Skin of body (tissue), 2 donors: Measurements from ENCODE around the gene HERC6. TPM values are rescaled to one million over a fixed set of nuclear protein-coding genes. Genes with fewer than 3 reads are reported as not detected.
"Not testable (repeated sequence)": the region's sequence is repeated elsewhere in the genome, so short reads cannot be mapped to it uniquely, and the experiment has no call there.

Source experiments
- DNase-seq: peaks from one replicate; lab custom pipeline; 2025; lab: John Stamatoyannopoulos, UW
- total RNA-seq: library from RNA; depleted of rRNA; stranded (reverse); fragments of >200 nt; gene quantifications from one replicate; pipeline ENCODE4 v1.2.3, GENCODE V29; 2014

Gene HERC6
- total RNA-seq = 4.9 TPM

DNA sequence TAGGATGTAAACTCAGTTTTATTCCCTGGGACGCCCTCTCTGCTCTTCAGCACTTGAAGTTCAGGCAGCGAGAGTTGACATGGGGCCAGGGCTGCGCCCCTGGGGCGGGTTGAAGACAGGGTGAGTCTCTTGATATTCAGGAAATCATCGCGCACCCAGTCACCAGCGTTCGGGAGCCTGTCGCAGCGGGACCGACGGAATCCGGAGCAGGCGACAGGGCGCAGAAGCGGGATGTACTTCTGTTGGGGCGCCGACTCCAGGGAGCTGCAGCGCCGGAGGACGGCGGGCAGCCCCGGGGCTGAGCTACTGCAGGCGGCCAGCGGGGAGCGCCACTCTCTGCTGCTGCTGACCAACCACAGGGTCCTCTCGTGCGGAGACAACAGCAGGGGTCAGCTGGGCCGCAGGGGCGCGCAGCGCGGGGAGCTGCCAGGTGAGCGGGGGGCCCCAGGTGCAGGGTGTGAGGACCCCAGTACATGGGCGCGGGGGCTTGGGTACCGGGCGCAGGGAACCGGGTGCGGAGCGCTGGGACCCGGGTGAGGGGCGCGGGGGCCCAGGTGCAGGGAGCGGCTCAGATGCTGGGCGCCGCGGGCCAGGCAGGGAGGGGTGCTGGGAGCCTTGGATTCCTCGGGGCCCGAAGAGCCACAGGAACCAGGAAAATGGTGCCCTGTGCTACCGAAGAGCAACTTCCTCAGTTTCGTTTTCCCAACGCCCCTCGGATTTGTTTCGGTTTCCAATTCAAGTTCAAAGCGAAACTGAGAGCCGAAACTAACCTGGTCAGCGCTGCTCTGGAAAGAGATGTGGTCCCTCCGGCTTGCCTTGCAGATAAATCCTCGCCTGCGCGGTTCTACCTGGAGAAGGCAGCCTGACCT lies at the start of gene HERC6:
Gene HERC6 (plus strand): TSS at position 162 of the 869 bp plus-strand sequence. CDS start 70 bp downstream, at position 232.
- DNase-seq = peak; percentile 65

DNA sequence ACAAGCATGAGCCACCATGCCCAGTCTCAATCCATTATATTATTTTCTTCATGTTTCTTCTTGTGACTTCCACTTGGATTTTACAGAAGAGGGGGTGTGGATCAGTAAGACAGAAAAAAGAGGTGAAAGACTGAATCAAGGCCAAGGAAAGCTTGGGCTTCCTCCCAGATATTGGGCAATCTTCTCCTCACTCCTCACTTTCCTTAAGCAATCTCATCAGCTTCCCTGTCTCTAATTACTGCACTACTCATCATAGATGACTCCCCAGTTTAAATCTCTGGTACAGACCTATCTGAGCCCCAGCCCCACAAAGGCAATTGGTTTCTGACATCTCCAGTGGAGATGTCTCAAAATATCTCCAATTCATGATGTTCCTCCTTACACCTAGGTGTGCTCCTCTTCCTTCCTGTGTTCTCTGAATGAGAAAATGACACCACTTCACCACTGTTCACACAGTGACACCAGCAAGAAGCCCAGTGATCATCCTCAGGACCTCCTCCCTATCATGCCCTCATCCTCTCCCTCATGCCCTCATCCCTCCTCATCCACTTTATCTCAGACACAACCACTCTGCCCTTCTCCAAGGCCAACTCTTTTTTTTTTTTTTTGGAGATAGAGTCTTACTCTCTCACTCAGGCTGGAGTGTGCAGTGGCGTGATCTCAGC lies 44.8 kb upstream of the HERC6 start:
- DNase-seq = no peak

DNA sequence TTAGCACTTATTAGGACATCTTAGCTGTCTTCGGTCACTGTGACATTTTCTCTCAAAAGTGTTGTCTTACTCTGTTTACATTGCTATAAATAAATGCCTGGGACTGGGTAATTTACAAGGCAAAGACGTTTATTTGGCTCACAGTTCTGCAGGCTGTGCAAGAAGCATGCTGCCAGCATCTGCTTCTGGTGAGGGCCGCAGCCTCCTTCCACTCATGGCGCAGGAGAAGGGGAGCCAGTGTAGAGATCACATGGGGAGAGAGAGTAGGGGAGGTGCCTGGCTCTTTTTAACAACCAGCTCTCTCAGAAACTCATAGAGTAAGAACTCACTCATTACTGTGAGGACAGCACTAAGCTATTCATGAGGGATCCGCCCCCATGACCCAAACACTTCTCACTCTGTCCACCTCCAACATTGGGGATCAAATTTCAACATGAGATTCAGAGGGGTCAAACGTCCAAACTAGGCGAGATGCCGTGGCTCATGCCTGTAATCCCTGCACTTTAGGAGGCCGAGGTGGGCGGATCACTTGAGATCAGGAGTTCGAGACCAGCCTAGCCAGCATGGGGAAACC lies 43.5 kb upstream of the HERC6 start:
- DNase-seq = peak; percentile 49

DNA sequence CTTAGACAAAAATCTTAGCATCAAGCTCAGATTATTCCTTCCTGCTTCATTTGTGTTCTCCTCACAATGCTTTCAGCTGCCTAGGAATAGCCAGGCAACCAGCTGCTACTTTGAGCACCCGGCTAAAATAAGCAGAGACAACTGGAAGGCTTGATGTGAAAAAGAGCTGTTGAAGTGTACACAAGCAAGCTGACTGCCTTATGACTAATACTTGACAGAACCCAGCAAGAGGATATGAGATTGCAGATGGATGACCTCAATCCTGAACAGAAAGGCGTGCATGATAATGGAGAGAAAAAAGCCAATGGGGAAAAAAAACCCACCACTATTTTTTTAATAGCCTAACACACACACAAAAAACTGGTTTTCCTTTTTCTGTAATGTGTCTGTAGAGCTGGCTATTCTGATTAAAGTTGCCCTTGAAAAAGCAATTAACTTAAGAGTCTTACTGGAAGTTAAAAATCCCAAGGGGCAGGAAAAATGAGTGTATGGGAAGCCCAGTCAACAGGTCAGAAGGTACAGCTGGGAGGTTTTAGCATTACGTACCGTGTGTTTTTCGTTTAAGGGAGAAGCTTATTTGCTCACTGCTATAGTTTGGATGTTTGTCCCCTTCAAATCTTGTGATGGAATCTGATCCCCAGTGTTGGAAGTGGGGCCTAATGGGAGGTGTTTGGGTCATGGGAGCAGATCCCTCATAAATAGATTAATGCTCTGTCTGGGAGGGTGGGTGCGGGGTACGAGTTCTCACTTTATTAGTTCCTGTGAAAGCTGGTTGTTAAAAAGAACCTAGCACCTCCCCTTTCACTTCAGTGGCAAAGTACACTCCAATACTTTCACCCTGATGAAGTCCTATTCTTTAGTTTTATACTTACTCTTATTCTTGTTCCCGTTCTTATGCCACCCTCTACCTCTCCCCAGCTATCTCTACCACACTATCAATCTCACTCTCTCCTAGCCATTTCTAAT lies 37.1 kb upstream of the HERC6 start:
- peak; percentile 46 for DNase-seq

DNA sequence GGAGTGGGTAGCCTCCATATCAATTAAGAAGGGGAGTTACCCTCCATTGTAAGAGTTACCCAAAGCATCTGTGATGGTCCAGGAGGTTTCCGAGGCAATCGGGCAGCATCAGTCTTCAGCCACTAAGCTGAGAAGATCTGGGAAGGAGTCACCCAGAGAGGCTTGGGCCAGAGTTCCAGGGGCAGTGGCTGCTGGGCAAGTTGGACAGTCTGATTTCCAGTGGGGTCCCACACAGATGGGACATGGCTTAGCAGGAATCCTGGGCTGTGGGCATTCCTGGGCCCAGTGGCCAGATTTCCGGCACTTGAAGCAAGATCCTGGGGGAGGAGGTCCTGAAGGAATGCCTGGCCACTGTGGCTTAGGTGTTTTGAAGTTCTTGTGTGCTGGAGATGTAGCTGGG lies 31.8 kb upstream of the HERC6 start:
- DNase-seq = not testable (repeated sequence)

DNA sequence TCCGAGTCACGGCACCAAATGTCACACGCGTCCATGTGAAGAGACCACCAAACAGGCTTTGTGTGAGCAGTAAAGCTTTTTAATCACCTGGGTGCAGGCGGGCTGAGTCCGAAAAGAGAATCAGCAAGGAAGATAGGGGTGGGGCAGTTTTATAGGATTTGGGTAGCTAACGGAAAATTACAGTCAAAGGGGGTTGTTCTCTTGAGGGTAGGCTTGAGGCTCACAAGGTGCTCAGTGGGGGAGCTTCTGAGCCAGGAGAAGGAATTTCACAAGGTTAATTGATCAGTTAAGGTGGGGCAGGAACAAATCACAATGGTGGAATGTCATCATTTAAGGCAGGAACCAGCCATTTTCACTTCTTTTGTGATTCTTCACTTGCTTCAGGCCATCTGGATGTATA lies 29.9 kb upstream of the HERC6 start:
- not testable (repeated sequence) for DNase-seq

DNA sequence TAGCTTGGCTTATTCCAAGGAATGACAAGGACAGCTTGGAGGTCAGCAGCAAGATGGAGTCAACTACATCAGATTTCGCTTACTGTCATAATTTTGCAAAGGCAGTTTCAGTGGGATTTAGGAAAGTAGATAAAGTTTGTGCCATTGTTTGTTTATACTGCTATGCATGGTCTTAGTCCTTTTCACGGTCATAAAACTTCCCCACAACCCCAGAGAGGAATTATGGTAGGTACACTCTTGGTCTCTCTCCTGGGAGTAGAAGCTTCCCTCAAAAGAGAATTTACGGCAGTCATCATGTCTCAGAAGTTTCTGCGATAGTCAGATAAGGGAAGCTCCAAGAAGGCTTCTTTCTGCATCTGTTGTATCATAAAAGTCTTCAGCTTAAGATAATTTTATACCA lies 27.9 kb upstream of the HERC6 start:
- DNase-seq = no peak

DNA sequence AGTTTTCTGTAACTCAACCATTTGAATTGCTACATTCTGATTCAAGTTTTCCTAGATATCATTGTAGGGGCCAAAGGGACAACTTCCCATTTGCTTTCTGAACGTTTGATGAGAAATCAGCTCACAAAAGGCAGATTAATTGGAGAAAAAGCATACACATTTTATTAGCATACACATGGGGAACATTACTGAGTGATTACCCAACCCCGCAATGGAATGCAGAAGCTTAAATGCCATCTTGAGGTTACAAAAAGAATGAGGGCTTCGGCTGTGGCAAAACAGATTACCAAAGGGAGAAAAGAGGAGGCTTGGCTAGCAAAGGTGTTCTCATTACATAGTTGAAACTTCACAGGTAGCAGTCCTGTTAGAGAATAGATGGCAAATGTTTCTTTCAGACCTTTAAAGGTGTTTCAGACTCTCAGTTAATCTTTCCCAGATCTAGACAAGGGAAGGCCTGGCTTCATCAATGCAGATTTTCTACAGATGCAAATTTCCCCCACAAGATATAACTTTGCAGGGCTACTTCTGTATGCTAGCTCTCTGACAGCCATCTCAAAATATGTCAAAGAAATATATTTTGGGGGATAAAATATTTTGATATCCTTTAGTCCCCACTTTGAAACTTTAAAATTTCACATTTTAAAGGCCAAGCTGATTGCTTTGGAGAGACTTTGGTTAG lies 26.5 kb upstream of the HERC6 start:
- DNase-seq = no peak

DNA sequence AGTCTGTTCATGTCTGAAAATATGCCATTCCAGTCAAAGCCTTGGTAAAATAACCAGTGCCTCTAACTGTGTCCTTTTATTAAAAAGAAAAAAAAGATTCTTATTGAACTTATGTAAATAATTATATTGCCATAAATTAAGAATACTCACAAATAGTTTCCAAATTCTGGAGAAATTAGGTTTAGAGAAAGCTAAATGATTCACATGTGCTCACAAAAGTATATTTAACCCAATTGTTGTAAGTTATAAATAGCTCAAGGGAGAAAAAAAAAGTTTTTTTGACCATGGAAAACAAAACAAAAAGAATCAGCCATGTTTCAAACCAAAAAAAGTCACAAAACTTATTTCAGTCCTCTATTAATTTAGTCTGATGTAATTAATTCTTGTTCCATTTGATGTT lies 25.3 kb upstream of the HERC6 start:
- no peak for DNase-seq

DNA sequence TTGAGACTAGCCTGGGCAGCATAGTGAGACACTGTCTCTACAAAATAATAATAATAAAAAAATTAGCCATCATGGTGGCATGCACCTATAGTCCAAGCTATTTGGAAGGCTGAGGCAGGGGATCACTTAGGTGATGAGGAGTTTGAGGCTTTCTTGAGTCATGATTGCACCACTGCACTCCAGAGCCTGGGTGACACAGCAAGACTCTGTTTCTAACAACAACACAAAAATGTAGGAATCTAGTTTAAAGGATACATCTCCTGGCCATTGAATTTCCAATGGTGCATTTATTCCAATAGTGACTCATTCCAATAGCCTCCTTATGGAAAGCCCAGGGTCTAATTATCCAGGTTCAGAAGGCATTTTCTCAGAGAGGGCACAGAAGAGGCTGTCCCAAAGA lies 21.9 kb upstream of the HERC6 start:
- no peak for DNase-seq

DNA sequence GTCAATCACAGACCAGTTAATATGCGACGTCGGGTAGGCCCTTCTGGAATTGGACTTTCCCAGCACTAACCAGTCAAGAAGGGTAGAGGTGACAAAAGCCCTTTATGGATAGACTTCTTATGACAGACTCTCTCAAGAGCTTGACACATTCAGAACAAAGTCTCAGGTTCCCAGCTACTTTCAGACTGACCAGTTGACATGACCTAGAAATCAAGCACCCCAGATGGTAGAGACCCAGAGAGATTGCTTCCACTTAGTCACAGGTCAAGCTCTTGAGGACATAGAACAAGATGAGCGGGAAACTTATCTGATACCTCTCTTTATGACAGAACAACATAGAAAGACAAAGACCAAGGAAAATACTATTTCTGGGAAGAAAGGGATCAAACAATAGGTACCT lies 21.4 kb upstream of the HERC6 start:
- no peak for DNase-seq

DNA sequence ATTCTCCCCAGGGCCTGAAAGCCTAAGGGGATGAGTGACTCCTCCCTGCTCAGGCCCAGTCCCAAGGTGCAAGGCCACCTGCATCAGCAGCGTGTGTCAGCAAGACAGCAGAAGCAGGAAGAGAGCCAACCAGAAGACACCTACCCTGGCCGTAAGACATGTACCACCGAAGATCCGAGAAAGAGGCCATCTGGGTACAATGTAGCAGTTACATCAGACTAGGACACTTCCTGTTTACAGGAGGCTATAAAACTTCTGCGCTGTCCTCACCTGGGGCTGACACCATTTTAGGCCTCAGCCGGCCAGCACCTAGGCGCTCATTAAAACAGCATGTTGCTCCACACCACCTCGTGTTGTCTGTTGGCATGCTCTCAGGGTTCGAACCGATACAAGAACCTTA lies 19.1 kb upstream of the HERC6 start:
- DNase-seq = no peak

DNA sequence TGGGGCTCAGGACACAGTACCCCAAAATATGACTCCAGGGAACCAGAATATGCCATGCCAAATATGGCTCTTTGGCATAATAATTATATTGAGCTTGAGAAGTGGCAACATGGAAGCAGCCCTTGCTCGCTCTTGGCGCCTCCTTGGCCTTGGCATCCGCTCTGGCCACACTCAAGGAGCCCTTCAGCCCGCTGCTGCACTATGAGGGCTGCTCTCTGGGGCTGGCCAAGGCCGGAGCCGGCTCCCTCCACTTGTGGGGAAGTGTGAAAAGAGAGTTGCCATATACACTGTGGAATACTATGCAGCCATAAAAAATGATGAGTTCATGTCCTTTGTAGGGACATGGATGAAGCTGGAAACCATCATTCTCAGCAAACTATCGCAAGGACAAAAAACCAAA lies 18.4 kb upstream of the HERC6 start:
- no peak for DNase-seq

DNA sequence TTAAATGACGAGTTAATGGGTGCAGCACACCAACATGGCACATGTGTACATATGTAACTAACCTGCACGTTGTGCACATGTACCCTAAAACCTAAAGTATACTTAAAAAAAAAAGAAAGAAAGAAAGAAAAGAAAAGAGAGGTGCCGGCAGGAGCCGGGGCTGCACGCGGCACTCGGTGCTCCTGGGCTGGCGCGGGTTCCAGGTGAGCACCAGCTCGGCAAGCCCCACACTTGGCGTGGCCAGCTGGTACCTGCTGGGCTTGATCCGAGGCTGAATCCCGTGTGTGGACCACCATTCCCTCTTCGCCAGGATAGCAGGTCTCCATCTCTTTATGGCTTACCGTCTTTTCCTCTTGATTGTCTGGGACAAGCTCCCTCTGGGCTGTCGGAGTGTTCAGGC lies 17.9 kb upstream of the HERC6 start:
- DNase-seq = no peak

DNA sequence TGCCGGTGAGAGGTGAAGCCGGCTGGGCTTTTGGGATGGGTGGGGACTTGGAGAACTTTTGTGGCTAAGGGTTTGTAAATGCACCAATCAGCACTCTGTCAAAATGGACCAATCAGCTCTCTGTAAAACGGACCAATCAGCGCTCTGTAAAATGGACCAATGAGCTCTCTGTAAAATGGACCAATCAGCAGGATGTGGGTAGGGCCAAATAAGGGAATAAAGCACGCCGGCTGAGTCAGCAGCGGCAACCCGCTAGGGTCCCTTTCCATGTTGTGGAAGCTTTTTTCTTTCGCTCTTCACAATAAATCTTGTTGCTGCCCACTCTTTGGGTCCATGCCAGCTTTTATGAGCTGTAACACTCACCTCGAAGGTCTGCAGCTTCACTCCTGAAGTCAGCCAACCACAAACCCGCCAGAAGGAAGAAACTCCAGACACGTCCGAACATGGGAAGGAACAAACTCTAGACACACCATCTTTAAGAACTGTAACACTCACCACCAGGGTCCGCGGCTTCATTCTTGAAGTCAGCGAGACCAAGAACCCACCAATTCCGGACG lies 17.4 kb upstream of the HERC6 start:
- not testable (repeated sequence) for DNase-seq

DNA sequence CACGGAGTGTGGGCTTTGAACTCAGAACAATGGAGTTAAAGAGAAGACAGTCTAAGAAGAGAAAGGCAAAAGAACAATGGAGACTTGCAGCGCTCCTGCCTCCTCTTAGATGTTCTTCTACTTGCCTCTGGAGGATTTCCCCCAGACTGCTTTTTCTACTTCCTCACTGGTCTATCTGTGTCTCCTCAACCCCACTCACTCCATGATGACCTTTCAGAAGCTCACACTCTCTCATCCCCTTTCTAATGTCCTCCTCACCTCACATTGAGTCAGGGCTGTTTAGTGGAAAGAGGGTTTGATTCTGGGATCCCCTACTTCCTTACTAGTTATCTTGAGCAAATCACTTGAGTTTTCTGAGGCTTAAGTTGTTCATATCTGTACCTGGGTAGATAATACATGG lies 12.2 kb upstream of the HERC6 start:
- no peak for DNase-seq

DNA sequence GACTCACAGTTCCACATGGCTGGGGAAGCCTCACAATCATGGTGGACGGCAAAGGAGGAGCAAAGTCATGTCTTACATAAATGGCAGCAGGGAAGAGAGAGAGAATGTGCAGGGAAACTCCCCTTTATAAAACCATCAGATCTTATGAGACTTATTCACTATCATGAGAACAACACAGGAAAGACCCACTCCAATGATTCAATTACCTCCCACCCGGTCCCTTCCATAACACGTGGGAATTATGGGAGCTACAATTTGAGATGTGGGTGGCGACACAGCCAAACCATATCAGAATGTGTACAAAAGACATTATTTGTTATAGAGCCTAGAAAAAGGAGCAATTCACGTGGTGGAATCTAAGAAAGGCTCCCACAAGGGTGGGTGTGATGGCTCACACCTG lies 10.8 kb upstream of the HERC6 start:
- no peak for DNase-seq

DNA sequence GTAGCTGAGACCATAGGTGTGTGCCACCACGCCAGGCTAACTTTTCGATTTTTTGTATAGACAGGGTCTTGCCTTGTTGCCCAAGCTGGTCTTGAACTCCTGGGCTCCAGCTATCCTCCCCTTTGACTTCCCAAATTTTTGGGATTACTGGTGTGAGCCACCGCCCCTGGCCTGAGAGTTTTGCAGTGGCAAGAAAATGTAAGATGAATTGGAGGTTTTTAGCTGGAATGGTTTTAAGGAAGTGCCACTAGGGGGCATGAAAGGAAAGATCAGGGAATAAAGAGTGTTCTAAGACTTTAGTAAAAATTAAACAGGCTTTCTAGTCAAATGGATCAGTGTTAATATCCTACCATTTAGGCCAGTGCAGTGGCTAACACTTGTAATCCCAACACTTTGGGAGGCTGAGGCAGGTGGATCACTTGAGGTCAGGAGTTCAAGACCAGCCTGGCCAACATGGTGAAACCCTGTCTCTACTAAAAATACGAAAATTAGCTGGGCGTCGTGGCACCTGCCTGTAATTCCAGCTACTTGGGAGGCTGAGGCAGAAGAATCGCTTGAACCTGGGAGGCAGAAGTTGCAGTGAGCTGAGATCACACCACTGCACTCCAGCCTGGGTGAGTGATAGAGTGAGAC lies 9.4 kb upstream of the HERC6 start:
- DNase-seq = not testable (repeated sequence)

DNA sequence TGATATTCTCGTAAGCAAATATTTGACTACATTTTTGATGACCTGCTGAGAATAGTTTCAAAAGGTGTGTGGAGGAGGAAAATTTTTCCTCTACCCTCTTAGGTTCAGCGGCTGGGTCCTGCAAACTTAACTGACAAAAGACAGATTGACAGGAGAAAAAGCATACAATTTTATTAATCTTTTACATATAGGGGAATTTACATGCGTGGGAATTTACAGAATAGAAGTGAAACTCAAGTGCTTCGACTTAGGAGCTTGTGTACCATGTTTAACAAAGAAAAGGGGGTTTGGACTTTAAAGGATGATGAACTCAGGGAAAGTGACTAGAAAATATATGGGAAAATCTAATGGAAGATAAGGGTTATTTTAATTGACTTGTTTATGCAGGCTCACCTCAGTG lies 2.5 kb downstream of the HERC6 start:
- DNase-seq = no peak

DNA sequence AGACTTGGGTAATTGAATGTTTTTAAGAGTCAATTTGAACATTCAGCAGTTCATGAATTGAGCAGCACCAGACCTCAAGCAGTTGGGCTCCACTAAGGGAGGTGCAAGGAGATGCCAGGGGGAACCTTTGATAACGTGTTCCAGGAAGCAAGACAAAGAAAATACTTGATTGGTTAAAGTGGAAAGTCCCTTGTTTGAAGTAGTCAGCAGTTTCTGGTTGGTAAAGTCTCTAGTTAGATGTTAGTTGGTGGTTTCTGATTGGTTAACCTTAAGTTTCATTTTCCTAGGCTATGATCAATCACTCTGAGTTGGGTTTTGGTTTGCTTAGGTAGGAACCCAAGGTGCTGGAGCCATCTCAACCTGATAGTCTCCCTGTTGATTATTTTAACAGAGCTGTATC lies 4.0 kb downstream of the HERC6 start:
- no peak for DNase-seq
